HCT116 (cell line): ENCODE data around the gene RTTN. TPM values are rescaled to one million over a fixed set of nuclear protein-coding genes. Genes with fewer than 3 reads are reported as not detected.

Experiments used
- ATAC-seq: fragments of 200-7000 bp; cut with Tn5 transposase; 2 replicates; pipeline ENCODE4 v1.9.1; 2020; ENCODE audit warnings: mild to moderate bottlenecking, moderate library complexity
- BruUV-seq: library from RNA; stranded (reverse); fragments of 400-500 nt; replicated peaks from 2 replicates; lab custom pipeline; 2021; lab: Mats Ljungman, UMichigan
- CTCF ChIA-PET: fragments of 300-600 bp; sonication (Branson Sonifier 250); formaldehyde crosslinking; loops from one replicate; lab custom pipeline; 2021; ENCODE audit warnings: antibody characterized with exemption; lab: Charles Lee
- POLR2A ChIA-PET: fragments of 300-600, 350-600 bp; sonication (Branson Sonifier 250); formaldehyde crosslinking; loops from one replicate; lab custom pipeline; 2021; ENCODE audit warnings: antibody characterized with exemption; lab: Charles Lee
- RAD21 ChIA-PET, 2 experiments: fragments of 300-600 bp; sonication (Branson Sonifier 250); formaldehyde crosslinking; loops; one replicate each; lab custom pipeline; 2023; ENCODE audit warnings: low total read pairs in 2 of 2; ENCODE audit not compliant: uncharacterized antibody in 2 of 2, unreplicated experiment in 2 of 2, low non-redundant PET in 1 of 2; lab: Charles Lee
- DNase-seq: peaks from one replicate; pipeline ENCODE4 v3.0.0-alpha.2; 2010; ENCODE audit warnings: low read depth, low spot score
- H2AFZ ChIP-seq: fragments of 200-600 bp; shearing (Covaris generic), sonication (generic); 2 replicates; pipeline ENCODE4 v1.6.1; 2017; ENCODE audit warnings: low read depth, mixed run types, mixed read lengths, antibody characterized with exemption, low read length; ENCODE audit not compliant: poor library complexity, severe bottlenecking
- H3K27ac ChIP-seq: 2 replicates; pipeline ENCODE4 v1.5.1; 2012; ENCODE audit warnings: low read depth, low read length
- H3K27me3 ChIP-seq: fragments of 200-600 bp; sonication (generic); 2 replicates; pipeline ENCODE4 v1.6.1; 2016; ENCODE audit warnings: mixed run types, low read length, mixed read lengths; ENCODE audit not compliant: insufficient read depth
- H3K36me3 ChIP-seq, 2 experiments: fragments of 200-500 bp in 1 of 2; fragments of 200-600 bp in 1 of 2; sonication (Bioruptor generic) in 1 of 2; sonication (generic) in 1 of 2; 2 replicates each; pipeline versions ENCODE4 v1.5.1 to v1.6.1; 2014 to 2016; ENCODE audit warnings: low read length in 2 of 2, inconsistent platforms in 1 of 2, mixed read lengths in 1 of 2, mixed run types in 1 of 2; ENCODE audit not compliant: insufficient read depth in 2 of 2, control insufficient read depth in 1 of 2
- H3K4me1 ChIP-seq, 2 experiments: fragments of 200-600 bp in 1 of 2; sonication (generic) in 1 of 2; 2 replicates each; pipeline versions ENCODE4 v1.5.1 to v1.6.1; 2012 to 2017; ENCODE audit warnings: low read length in 2 of 2, inconsistent platforms in 1 of 2, mild to moderate bottlenecking in 1 of 2, mixed read lengths in 1 of 2, mixed run types in 1 of 2, moderate library complexity in 1 of 2; ENCODE audit not compliant: insufficient read depth in 2 of 2, control insufficient read depth in 1 of 2
- H3K4me2 ChIP-seq: fragments of 200-600 bp; sonication (generic); 2 replicates; pipeline ENCODE4 v1.6.1; 2017; ENCODE audit warnings: mixed run types, low read length, mixed read lengths
- H3K4me3 ChIP-seq, 2 experiments: fragments of 200-600 bp in 1 of 2; sonication (generic) in 1 of 2; replicated peaks in 1 of 2; 2 replicates each; pipeline ENCODE4 v1.5.1; 2011 to 2016; ENCODE audit warnings: low read length in 2 of 2, control low read depth in 1 of 2, low read depth in 1 of 2, mild to moderate bottlenecking in 1 of 2, mixed read lengths in 1 of 2, mixed run types in 1 of 2
- H3K79me2 ChIP-seq: fragments of 200-600 bp; sonication (generic); 2 replicates; pipeline ENCODE4 v1.6.1; 2017; ENCODE audit warnings: mild to moderate bottlenecking, mixed run types, low read length, moderate library complexity, mixed read lengths; ENCODE audit not compliant: insufficient read depth
- H3K9ac ChIP-seq: fragments of 200-600 bp; sonication (generic); 2 replicates; pipeline ENCODE4 v1.6.1; 2016; ENCODE audit warnings: low read length, mixed read lengths
- H3K9me2 ChIP-seq: fragments of 200-600 bp; sonication (generic), shearing (Covaris generic); 2 replicates; pipeline ENCODE4 v1.6.1; 2017; ENCODE audit warnings: mixed run types, mild to moderate bottlenecking, moderate library complexity; ENCODE audit not compliant: insufficient read depth
- H3K9me3 ChIP-seq, 2 experiments: fragments of 200-500 bp in 1 of 2; fragments of 200-600 bp in 1 of 2; sonication (Bioruptor generic) in 1 of 2; sonication (generic) in 1 of 2; 2 replicates each; pipeline ENCODE4 v1.6.1; 2014 to 2017; ENCODE audit warnings: low read length in 2 of 2, mixed read lengths in 2 of 2, inconsistent platforms in 1 of 2, low read depth in 1 of 2, mild to moderate bottlenecking in 1 of 2, mixed run types in 1 of 2, moderate library complexity in 1 of 2; ENCODE audit not compliant: control insufficient read depth in 1 of 2, insufficient read depth in 1 of 2
- H4K20me1 ChIP-seq: fragments of 200-600 bp; sonication (generic), shearing (Covaris generic); 2 replicates; pipeline ENCODE4 v1.6.1; 2017; ENCODE audit warnings: mixed run types, mild to moderate bottlenecking, moderate library complexity; ENCODE audit not compliant: insufficient read depth
- CBX3 ChIP-seq: IDR thresholded peaks from 2 replicates; pipeline ENCODE4 v1.6.1; 2012; ENCODE audit warnings: low read depth
- EZH2phosphoT487 ChIP-seq: fragments of 200-600 bp; IDR thresholded peaks from 2 replicates; pipeline ENCODE4 v1.6.1; 2018; ENCODE audit warnings: antibody characterized with exemption, borderline replicate concordance
- FOSL1 ChIP-seq: IDR thresholded peaks from 2 replicates; pipeline ENCODE4 v1.6.1; 2012; ENCODE audit warnings: low read depth
- JUND ChIP-seq: IDR thresholded peaks from 2 replicates; pipeline ENCODE4 v1.6.1; 2012
- POLR2A ChIP-seq: IDR thresholded peaks from 2 replicates; pipeline ENCODE4 v1.7.0; 2011; ENCODE audit warnings: borderline replicate concordance; ENCODE audit not compliant: insufficient read depth, insufficient read length; ENCODE audit errors: extremely low read depth
- POLR2AphosphoS5 ChIP-seq: IDR thresholded peaks from 2 replicates; pipeline ENCODE4 v1.6.1; 2011; ENCODE audit warnings: mild to moderate bottlenecking, low read depth, low read length, moderate library complexity
- RAD21 ChIP-seq: IDR thresholded peaks from 2 replicates; pipeline ENCODE4 v1.6.1; 2012; ENCODE audit warnings: low read depth, mild to moderate bottlenecking
- SIN3A ChIP-seq: IDR thresholded peaks from 2 replicates; pipeline ENCODE4 v1.6.1; 2012; ENCODE audit warnings: low read depth
- SP1 ChIP-seq: IDR thresholded peaks from 2 replicates; pipeline ENCODE4 v1.6.1; 2012; ENCODE audit warnings: low read depth
- TCF7L2 ChIP-seq: IDR thresholded peaks from 2 replicates; pipeline ENCODE4 v1.7.0; 2011; ENCODE audit warnings: borderline replicate concordance, inconsistent platforms; ENCODE audit not compliant: insufficient read depth, insufficient read length; ENCODE audit errors: extremely low read depth
- intact Hi-C: fragments of 100-400 bp; cut with micrococcal nuclease; formaldehyde crosslinking; loops from 2 replicates; pipeline ENCODE4 v1.10.0; 2022
- total RNA-seq: library from RNA; stranded (reverse); gene quantifications from one replicate; pipeline ENCODE4 v1.2.1, GENCODE V29; 2021; ENCODE audit not compliant: unreplicated experiment
- TF ChIP-seq, protein P1 (sequence below): IDR thresholded peaks from 2 replicates; pipeline ENCODE4 v1.6.1; 2011; ENCODE audit warnings: mild to moderate bottlenecking, low read length, moderate library complexity; ENCODE audit not compliant: insufficient replicate concordance; ENCODE audit errors: extremely low read depth
- TF ChIP-seq, protein P2 (sequence below): IDR thresholded peaks from 2 replicates; pipeline ENCODE4 v1.6.1; 2012

RTTN gene
- total RNA-seq, 1 experiment from 2014 or later = 41.2 TPM

DNA sequence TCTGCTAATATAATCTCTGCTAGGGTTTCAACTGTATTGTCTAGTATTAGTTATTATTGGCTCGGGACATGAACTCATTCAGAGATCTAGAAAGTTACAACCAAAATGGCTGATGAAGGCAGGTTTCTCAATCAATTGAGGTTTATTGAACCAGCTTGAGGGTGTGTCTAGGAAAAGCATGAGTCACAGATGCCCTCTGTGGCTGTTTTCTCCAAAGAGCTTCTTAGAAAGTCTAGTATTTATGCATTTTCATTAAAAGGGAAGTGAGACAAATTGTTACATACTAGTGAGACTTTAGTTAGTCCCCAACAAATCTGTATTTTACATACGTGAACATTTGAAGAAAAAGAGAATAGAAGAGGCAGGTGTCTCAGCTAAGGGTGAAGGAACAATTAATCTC lies 23.0 kb upstream of the RTTN start:
- Histone ChIP-seq H3K27ac (no peak overlapping the region), H3K36me3 (no peaks in the 10 kb centered on the region), H4K20me1 (no peaks in the 10 kb centered on the region), H3K4me2 (no peak overlapping the region), H3K27me3 (no peaks in the 10 kb centered on the region), H3K9ac (no peak overlapping the region), H3K79me2 (no peaks in the 10 kb centered on the region), H3K4me3 (no peak overlapping the region), H2AFZ (no peak overlapping the region), H3K9me3 (peaks cover 0 to 17% of the 10 kb centered on the region in 2 experiments; a peak in 1 of 4 replicates), H3K4me1 (peaks cover 0 to 5% of the 10 kb centered on the region in 2 experiments; a peak in 2 of 4 replicates), H3K9me2 (no peaks in the 10 kb centered on the region)
- ChIA-PET POLR2A (no interaction called here), CTCF (no interaction called here), RAD21 (no interaction called here)
- intact Hi-C loops = no loop called here
- DNase-seq = no peak
- ATAC-seq = no peak
- TF ChIP-seq JUND = 0 out of 2 replicates have a peak, but pooled peaks have one; percentile 16
- TF ChIP-seq, protein P1, sequence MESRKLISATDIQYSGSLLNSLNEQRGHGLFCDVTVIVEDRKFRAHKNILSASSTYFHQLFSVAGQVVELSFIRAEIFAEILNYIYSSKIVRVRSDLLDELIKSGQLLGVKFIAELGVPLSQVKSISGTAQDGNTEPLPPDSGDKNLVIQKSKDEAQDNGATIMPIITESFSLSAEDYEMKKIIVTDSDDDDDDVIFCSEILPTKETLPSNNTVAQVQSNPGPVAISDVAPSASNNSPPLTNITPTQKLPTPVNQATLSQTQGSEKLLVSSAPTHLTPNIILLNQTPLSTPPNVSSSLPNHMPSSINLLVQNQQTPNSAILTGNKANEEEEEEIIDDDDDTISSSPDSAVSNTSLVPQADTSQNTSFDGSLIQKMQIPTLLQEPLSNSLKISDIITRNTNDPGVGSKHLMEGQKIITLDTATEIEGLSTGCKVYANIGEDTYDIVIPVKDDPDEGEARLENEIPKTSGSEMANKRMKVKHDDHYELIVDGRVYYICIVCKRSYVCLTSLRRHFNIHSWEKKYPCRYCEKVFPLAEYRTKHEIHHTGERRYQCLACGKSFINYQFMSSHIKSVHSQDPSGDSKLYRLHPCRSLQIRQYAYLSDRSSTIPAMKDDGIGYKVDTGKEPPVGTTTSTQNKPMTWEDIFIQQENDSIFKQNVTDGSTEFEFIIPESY = no peak
- no TSS peak for BruUV-seq

DNA sequence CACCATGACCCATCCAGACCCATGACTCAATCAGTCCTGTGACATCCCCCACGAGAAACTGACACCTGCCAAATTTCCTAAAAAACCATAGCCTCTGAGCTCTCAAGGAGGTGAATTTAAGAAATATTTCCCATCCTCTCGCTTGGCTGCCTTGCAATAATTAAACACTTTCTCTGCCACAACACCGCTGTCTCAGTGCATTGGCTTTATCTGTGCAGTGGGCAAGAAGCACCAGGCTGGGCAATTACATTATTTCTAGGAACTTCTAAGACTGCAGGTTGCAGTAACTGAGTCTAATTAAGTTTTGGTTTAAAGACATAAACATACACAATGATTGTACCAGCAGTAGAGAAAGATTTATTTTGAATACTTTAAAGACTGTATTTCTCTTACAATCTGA lies 22.0 kb upstream of the RTTN start:
- Histone ChIP-seq H4K20me1 (no peaks in the 10 kb centered on the region), H3K27ac (no peak overlapping the region), H3K79me2 (no peaks in the 10 kb centered on the region), H2AFZ (no peak overlapping the region), H3K4me3 (no peak overlapping the region), H3K4me1 (peaks cover 0 to 5% of the 10 kb centered on the region in 2 experiments; a peak in 2 of 4 replicates), H3K36me3 (no peaks in the 10 kb centered on the region), H3K9me3 (peaks cover 0 to 17% of the 10 kb centered on the region in 2 experiments; a peak in 1 of 4 replicates), H3K9me2 (no peaks in the 10 kb centered on the region), H3K9ac (no peak overlapping the region), H3K4me2 (no peak overlapping the region), H3K27me3 (no peaks in the 10 kb centered on the region)
- ATAC-seq = no peak
- TF ChIP-seq FOSL1 (0 out of 2 replicates have a peak, but pooled peaks have one; percentile 9), POLR2A (no peak), JUND (no peak), SP1 (no peak), CBX3 (peak; percentile 100), EZH2phosphoT487 (no peak), SIN3A (no peak), RAD21 (no peak), POLR2AphosphoS5 (no peak), TCF7L2 (no peak)
- TF ChIP-seq, protein P2, sequence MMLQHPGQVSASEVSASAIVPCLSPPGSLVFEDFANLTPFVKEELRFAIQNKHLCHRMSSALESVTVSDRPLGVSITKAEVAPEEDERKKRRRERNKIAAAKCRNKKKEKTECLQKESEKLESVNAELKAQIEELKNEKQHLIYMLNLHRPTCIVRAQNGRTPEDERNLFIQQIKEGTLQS = peak; percentile 27; the same call in 1 of the 2 replicates
- DNase-seq = no peak
- CTCF ChIA-PET = no interaction called here
- POLR2A ChIA-PET = no interaction called here
- intact Hi-C loops = no loop called here
- RAD21 ChIA-PET = no interaction called here
- no TSS peak for BruUV-seq
